GM12878 (cell line): ENCODE results near the gene NT5C3A.

Source experiments
- EP300 ChIP-seq, 2 experiments: fragments of 150-350 bp in 1 of 2; IDR thresholded peaks; 2 replicates each; pipeline ENCODE4 v1.6.1; 2011 to 2012; ENCODE audit warnings: low read depth in 2 of 2, low read length in 2 of 2, borderline replicate concordance in 1 of 2, improper control_type of control experiment in 1 of 2, inconsistent platforms in 1 of 2; ENCODE audit not compliant: control insufficient read depth in 1 of 2
- EZH2 ChIP-seq: IDR thresholded peaks from 2 replicates; pipeline ENCODE4 v1.6.1; 2012; ENCODE audit warnings: low read depth, mild to moderate bottlenecking, control low read depth, inconsistent platforms, low read length, borderline replicate concordance; ENCODE audit not compliant: control insufficient read depth
- GABPA ChIP-seq: IDR thresholded peaks from 2 replicates; pipeline ENCODE4 v1.6.1; 2014; ENCODE audit warnings: antibody characterized with exemption, low read depth, mild to moderate bottlenecking, inconsistent platforms
- HDAC6 ChIP-seq: fragments of 200-600 bp; sonication (generic); IDR thresholded peaks from one replicate; pipeline ENCODE4 v1.8.0; 2017; ENCODE audit warnings: antibody characterized with exemption; ENCODE audit not compliant: unreplicated experiment
- POLR2A ChIP-seq: IDR thresholded peaks from 2 replicates; pipeline ENCODE4 v1.6.1; 2011; ENCODE audit warnings: low read depth, mild to moderate bottlenecking, low read length
- POLR2AphosphoS5 ChIP-seq: IDR thresholded peaks from 2 replicates; pipeline ENCODE4 v1.6.1; 2011; ENCODE audit warnings: mild to moderate bottlenecking, low read length, inconsistent platforms
- RAD21 ChIP-seq: IDR thresholded peaks from 2 replicates; pipeline ENCODE4 v1.6.1; 2011; ENCODE audit warnings: mild to moderate bottlenecking, low read depth, low read length, moderate library complexity; ENCODE audit not compliant: insufficient read depth
- TF ChIP-seq, protein P1 (sequence below), 3 experiments: IDR thresholded peaks in 2 of 3; conservative IDR thresholded peaks in 1 of 3; 2 replicates each; pipeline ENCODE4 v1.5.1; 2011; ENCODE audit warnings: low read depth in 3 of 3, low read length in 3 of 3, mild to moderate bottlenecking in 3 of 3, control low read depth in 2 of 3, moderate library complexity in 2 of 3, inconsistent platforms in 1 of 3, mixed read lengths in 1 of 3; ENCODE audit not compliant: control insufficient read depth in 2 of 3, insufficient read depth in 1 of 3; ENCODE audit errors: extremely low read depth in 1 of 3
- TF ChIP-seq, protein P2 (sequence below): IDR thresholded peaks from 2 replicates; pipeline ENCODE4 v1.6.1; 2011; ENCODE audit warnings: low read depth, mild to moderate bottlenecking, low read length, moderate library complexity, borderline replicate concordance; ENCODE audit errors: extremely low read depth
- TF ChIP-seq, protein P3 (sequence below): fragments of 450-650 bp; formaldehyde crosslinking; IDR thresholded peaks from 2 replicates; pipeline ENCODE4 v1.4.0; 2020; ENCODE audit warnings: mild to moderate bottlenecking, moderate library complexity

DNA sequence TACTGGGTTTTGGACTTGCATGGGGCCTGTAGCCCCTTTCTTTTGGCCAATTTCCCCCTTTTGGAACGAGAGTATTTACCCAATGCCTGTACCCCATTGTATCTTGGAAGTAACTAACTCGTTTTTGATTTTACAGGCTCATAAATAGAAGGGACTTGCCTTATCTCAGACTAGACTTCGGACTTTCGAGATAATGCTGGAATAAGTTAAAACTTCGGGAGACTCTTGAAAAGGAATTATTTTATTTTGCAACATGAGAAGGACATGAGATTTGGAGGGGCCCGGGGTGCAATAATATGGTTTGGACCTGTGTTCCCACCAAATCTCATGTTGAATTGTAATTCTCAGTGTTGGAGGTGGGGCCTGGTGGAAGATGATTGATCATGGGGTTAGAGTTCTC, 8.3 kb upstream of the NT5C3A start:
- no peak for TF ChIP-seq HDAC6
- TF ChIP-seq POLR2A = no peak
- no peak for TF ChIP-seq EZH2
- no peak for TF ChIP-seq EP300 (IDR thresholded peaks at IDR 0.05; ENCODE audit: borderline replicate concordance in 1 of 2, control insufficient read depth in 1 of 2, low read depth in 2 of 2, low read length in 2 of 2)
- TF ChIP-seq, protein P1, sequence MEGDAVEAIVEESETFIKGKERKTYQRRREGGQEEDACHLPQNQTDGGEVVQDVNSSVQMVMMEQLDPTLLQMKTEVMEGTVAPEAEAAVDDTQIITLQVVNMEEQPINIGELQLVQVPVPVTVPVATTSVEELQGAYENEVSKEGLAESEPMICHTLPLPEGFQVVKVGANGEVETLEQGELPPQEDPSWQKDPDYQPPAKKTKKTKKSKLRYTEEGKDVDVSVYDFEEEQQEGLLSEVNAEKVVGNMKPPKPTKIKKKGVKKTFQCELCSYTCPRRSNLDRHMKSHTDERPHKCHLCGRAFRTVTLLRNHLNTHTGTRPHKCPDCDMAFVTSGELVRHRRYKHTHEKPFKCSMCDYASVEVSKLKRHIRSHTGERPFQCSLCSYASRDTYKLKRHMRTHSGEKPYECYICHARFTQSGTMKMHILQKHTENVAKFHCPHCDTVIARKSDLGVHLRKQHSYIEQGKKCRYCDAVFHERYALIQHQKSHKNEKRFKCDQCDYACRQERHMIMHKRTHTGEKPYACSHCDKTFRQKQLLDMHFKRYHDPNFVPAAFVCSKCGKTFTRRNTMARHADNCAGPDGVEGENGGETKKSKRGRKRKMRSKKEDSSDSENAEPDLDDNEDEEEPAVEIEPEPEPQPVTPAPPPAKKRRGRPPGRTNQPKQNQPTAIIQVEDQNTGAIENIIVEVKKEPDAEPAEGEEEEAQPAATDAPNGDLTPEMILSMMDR (IDR thresholded peaks at IDR 0.05 in 2 of 3, conservative IDR thresholded peaks at IDR 0.05 in 1 of 3; ENCODE audit: control insufficient read depth in 2 of 3, extremely low read depth in 1 of 3, insufficient read depth in 1 of 3, low read depth in 3 of 3, low read length in 3 of 3) = no peak
- TF ChIP-seq RAD21 = no peak
- TF ChIP-seq POLR2AphosphoS5 = no peak
- TF ChIP-seq, protein P2, sequence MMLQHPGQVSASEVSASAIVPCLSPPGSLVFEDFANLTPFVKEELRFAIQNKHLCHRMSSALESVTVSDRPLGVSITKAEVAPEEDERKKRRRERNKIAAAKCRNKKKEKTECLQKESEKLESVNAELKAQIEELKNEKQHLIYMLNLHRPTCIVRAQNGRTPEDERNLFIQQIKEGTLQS = no peak
- TF ChIP-seq, protein P3, sequence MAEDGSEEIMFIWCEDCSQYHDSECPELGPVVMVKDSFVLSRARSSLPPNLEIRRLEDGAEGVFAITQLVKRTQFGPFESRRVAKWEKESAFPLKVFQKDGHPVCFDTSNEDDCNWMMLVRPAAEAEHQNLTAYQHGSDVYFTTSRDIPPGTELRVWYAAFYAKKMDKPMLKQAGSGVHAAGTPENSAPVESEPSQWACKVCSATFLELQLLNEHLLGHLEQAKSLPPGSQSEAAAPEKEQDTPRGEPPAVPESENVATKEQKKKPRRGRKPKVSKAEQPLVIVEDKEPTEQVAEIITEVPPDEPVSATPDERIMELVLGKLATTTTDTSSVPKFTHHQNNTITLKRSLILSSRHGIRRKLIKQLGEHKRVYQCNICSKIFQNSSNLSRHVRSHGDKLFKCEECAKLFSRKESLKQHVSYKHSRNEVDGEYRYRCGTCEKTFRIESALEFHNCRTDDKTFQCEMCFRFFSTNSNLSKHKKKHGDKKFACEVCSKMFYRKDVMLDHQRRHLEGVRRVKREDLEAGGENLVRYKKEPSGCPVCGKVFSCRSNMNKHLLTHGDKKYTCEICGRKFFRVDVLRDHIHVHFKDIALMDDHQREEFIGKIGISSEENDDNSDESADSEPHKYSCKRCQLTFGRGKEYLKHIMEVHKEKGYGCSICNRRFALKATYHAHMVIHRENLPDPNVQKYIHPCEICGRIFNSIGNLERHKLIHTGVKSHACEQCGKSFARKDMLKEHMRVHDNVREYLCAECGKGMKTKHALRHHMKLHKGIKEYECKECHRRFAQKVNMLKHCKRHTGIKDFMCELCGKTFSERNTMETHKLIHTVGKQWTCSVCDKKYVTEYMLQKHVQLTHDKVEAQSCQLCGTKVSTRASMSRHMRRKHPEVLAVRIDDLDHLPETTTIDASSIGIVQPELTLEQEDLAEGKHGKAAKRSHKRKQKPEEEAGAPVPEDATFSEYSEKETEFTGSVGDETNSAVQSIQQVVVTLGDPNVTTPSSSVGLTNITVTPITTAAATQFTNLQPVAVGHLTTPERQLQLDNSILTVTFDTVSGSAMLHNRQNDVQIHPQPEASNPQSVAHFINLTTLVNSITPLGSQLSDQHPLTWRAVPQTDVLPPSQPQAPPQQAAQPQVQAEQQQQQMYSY = no peak
- no peak for TF ChIP-seq GABPA
